HEK293 (cell line): ENCODE results near the gene TEX30.

Source experiments
- HOXD13 ChIP-seq: sonication (generic); formaldehyde crosslinking; IDR thresholded peaks from 2 replicates; pipeline ENCODE4 v1.8.0; 2022; ENCODE audit warnings: missing genetic modification reagents, borderline replicate concordance
- PATZ1 ChIP-seq: fragments of 450-650 bp; formaldehyde crosslinking; IDR thresholded peaks from 2 replicates; pipeline ENCODE4 v1.5.1; 2016; ENCODE audit warnings: missing biosample characterization, missing genetic modification characterization
- RBAK ChIP-seq: fragments of 450-650 bp; formaldehyde crosslinking; IDR thresholded peaks from 2 replicates; pipeline ENCODE4 v1.5.1; 2016; ENCODE audit warnings: missing biosample characterization, missing genetic modification characterization
- SETDB1 ChIP-seq: IDR thresholded peaks from one replicate; pipeline ENCODE4 v1.6.1; 2017; ENCODE audit warnings: mild to moderate bottlenecking, low read length, moderate library complexity, mixed read lengths; ENCODE audit not compliant: insufficient read length
- TCF7L2 ChIP-seq: IDR thresholded peaks from 2 replicates; pipeline ENCODE4 v1.6.1; 2011; ENCODE audit warnings: low read depth, mild to moderate bottlenecking, inconsistent platforms, low read length, moderate library complexity, borderline replicate concordance
- TRIM28 ChIP-seq: IDR thresholded peaks from 2 replicates; pipeline ENCODE4 v1.6.1; 2011; ENCODE audit warnings: low read length, control low read depth, borderline replicate concordance
- ZBTB1 ChIP-seq: fragments of 450-650 bp; formaldehyde crosslinking; IDR thresholded peaks from 2 replicates; pipeline ENCODE4 v1.5.1; 2016; ENCODE audit warnings: missing biosample characterization, missing genetic modification characterization
- ZNF146 ChIP-seq: fragments of 450-650 bp; formaldehyde crosslinking; IDR thresholded peaks from 2 replicates; pipeline ENCODE4 v1.5.1; 2016; ENCODE audit warnings: missing biosample characterization, missing genetic modification characterization
- ZNF175 ChIP-seq: fragments of 450-650 bp; formaldehyde crosslinking; IDR thresholded peaks from 2 replicates; pipeline ENCODE4 v1.5.1; 2016; ENCODE audit warnings: missing biosample characterization, missing genetic modification characterization
- ZNF19 ChIP-seq: fragments of 450-650 bp; formaldehyde crosslinking; IDR thresholded peaks from 2 replicates; pipeline ENCODE4; 2016; ENCODE audit warnings: missing biosample characterization, missing genetic modification characterization, low read depth
- ZNF223 ChIP-seq: fragments of 450-650 bp; formaldehyde crosslinking; IDR thresholded peaks from 2 replicates; pipeline ENCODE4 v1.5.1; 2016; ENCODE audit warnings: missing biosample characterization, missing genetic modification characterization
- ZNF266 ChIP-seq: fragments of 450-650 bp; formaldehyde crosslinking; IDR thresholded peaks from 2 replicates; pipeline ENCODE4 v1.5.1; 2016; ENCODE audit warnings: missing biosample characterization, missing genetic modification characterization, low read depth
- ZNF292 ChIP-seq: fragments of 450-650 bp; formaldehyde crosslinking; IDR thresholded peaks from 2 replicates; pipeline ENCODE4 v1.5.1; 2016; ENCODE audit warnings: low read depth, missing biosample characterization, missing genetic modification characterization, borderline replicate concordance
- ZNF341 ChIP-seq: fragments of 450-650 bp; formaldehyde crosslinking; IDR thresholded peaks from 2 replicates; pipeline ENCODE4; 2016; ENCODE audit warnings: low read depth, missing biosample characterization, missing genetic modification characterization
- ZNF366 ChIP-seq: fragments of 450-650 bp; formaldehyde crosslinking; conservative IDR thresholded peaks from 2 replicates; pipeline ENCODE4 v1.5.1; 2016; ENCODE audit warnings: missing biosample characterization, missing genetic modification characterization
- ZNF394 ChIP-seq: fragments of 450-650 bp; formaldehyde crosslinking; IDR thresholded peaks from 2 replicates; pipeline ENCODE4 v1.5.1; 2016; ENCODE audit warnings: missing biosample characterization, missing genetic modification characterization, mild to moderate bottlenecking, moderate library complexity, borderline replicate concordance
- ZNF544 ChIP-seq: fragments of 450-650 bp; formaldehyde crosslinking; IDR thresholded peaks from 2 replicates; pipeline ENCODE4 v1.5.0; 2017; ENCODE audit warnings: missing biosample characterization, missing genetic modification characterization
- ZNF76 ChIP-seq: fragments of 450-650 bp; formaldehyde crosslinking; IDR thresholded peaks from 2 replicates; pipeline ENCODE4; 2016; ENCODE audit warnings: low read depth, missing biosample characterization, missing genetic modification characterization, borderline replicate concordance
- ZNF777 ChIP-seq: fragments of 450-650 bp; formaldehyde crosslinking; IDR thresholded peaks from 2 replicates; pipeline ENCODE4 v1.5.1; 2017; ENCODE audit warnings: missing biosample characterization, missing genetic modification characterization, borderline replicate concordance
- ZSCAN23 ChIP-seq: fragments of 450-650 bp; formaldehyde crosslinking; IDR thresholded peaks from 2 replicates; pipeline ENCODE4 v1.5.1; 2016; ENCODE audit warnings: missing biosample characterization, missing genetic modification characterization
- ZXDB ChIP-seq: fragments of 450-650 bp; formaldehyde crosslinking; IDR thresholded peaks from 2 replicates; pipeline ENCODE4 v1.5.1; 2016; ENCODE audit warnings: missing biosample characterization, missing genetic modification characterization
- TF ChIP-seq, protein P1 (sequence below): fragments of 450-650 bp; formaldehyde crosslinking; IDR thresholded peaks from 2 replicates; pipeline ENCODE4 v1.5.1; 2017; ENCODE audit warnings: missing biosample characterization, missing genetic modification characterization
- TF ChIP-seq, protein P2 (sequence below): fragments of 450-650 bp; formaldehyde crosslinking; IDR thresholded peaks from 2 replicates; pipeline ENCODE4 v1.5.1; 2016; ENCODE audit warnings: missing biosample characterization, missing genetic modification characterization, borderline replicate concordance
- TF ChIP-seq, protein P3 (sequence below): fragments of 450-650 bp; formaldehyde crosslinking; IDR thresholded peaks from 2 replicates; pipeline ENCODE4 v1.5.1; 2016; ENCODE audit warnings: missing biosample characterization, missing genetic modification characterization, borderline replicate concordance
- TF ChIP-seq, protein P4 (sequence below): fragments of 450-650 bp; formaldehyde crosslinking; IDR thresholded peaks from 2 replicates; pipeline ENCODE4 v1.5.1; 2016; ENCODE audit warnings: missing biosample characterization, missing genetic modification characterization
- TF ChIP-seq, protein P5 (sequence below): fragments of 450-650 bp; formaldehyde crosslinking; IDR thresholded peaks from 2 replicates; pipeline ENCODE4 v1.5.1; 2016; ENCODE audit warnings: missing biosample characterization, missing genetic modification characterization

TEX30 gene

GRCh38 chr13:102798581-102799425, 25.2 kb upstream of the TEX30 start, which contains the start of the genes BIVM and POGLUT2 (continued):
- TF ChIP-seq, protein P1, sequence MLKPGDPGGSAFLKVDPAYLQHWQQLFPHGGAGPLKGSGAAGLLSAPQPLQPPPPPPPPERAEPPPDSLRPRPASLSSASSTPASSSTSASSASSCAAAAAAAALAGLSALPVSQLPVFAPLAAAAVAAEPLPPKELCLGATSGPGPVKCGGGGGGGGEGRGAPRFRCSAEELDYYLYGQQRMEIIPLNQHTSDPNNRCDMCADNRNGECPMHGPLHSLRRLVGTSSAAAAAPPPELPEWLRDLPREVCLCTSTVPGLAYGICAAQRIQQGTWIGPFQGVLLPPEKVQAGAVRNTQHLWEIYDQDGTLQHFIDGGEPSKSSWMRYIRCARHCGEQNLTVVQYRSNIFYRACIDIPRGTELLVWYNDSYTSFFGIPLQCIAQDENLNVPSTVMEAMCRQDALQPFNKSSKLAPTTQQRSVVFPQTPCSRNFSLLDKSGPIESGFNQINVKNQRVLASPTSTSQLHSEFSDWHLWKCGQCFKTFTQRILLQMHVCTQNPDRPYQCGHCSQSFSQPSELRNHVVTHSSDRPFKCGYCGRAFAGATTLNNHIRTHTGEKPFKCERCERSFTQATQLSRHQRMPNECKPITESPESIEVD (tag by site-specific recombination): no peak
- TF ChIP-seq ZNF544: no peak
- TF ChIP-seq ZNF146: no peak
- TF ChIP-seq ZNF76 (tag by site-specific recombination): peak; percentile 91
- TF ChIP-seq, protein P2, sequence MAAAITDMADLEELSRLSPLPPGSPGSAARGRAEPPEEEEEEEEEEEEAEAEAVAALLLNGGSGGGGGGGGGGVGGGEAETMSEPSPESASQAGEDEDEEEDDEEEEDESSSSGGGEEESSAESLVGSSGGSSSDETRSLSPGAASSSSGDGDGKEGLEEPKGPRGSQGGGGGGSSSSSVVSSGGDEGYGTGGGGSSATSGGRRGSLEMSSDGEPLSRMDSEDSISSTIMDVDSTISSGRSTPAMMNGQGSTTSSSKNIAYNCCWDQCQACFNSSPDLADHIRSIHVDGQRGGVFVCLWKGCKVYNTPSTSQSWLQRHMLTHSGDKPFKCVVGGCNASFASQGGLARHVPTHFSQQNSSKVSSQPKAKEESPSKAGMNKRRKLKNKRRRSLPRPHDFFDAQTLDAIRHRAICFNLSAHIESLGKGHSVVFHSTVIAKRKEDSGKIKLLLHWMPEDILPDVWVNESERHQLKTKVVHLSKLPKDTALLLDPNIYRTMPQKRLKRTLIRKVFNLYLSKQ (tag by site-specific recombination): no peak
- TF ChIP-seq ZNF394: peak; percentile 84
- TF ChIP-seq ZBTB1: no peak
- TF ChIP-seq ZNF292: no peak
- TF ChIP-seq ZNF777 (tag by site-specific recombination): no peak
- peak; percentile 23; the same call in 1 of the 2 replicates for TF ChIP-seq ZNF341 (tag by site-specific recombination)
- TF ChIP-seq, protein P3, sequence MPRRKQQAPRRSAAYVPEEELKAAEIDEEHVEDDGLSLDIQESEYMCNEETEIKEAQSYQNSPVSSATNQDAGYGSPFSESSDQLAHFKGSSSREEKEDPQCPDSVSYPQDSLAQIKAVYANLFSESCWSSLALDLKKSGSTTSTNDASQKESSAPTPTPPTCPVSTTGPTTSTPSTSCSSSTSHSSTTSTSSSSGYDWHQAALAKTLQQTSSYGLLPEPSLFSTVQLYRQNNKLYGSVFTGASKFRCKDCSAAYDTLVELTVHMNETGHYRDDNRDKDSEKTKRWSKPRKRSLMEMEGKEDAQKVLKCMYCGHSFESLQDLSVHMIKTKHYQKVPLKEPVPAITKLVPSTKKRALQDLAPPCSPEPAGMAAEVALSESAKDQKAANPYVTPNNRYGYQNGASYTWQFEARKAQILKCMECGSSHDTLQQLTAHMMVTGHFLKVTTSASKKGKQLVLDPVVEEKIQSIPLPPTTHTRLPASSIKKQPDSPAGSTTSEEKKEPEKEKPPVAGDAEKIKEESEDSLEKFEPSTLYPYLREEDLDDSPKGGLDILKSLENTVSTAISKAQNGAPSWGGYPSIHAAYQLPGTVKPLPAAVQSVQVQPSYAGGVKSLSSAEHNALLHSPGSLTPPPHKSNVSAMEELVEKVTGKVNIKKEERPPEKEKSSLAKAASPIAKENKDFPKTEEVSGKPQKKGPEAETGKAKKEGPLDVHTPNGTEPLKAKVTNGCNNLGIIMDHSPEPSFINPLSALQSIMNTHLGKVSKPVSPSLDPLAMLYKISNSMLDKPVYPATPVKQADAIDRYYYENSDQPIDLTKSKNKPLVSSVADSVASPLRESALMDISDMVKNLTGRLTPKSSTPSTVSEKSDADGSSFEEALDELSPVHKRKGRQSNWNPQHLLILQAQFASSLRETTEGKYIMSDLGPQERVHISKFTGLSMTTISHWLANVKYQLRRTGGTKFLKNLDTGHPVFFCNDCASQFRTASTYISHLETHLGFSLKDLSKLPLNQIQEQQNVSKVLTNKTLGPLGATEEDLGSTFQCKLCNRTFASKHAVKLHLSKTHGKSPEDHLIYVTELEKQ (tag by site-specific recombination): peak; percentile 42; the same call in 1 of the 2 replicates
- 0 out of 2 replicates have a peak, but pooled peaks have one; percentile 51 for TF ChIP-seq HOXD13 (CRISPR knock-in tag)
- no peak for TF ChIP-seq ZNF223 (tag by site-specific recombination)
- TF ChIP-seq ZNF266: no peak
- TF ChIP-seq ZNF366 (tag by site-specific recombination): peak; percentile 24; the same call in 1 of the 2 replicates
- no peak for TF ChIP-seq TRIM28
- TF ChIP-seq ZXDB (tag by site-specific recombination): peak; percentile 16; the same call in 1 of the 2 replicates
- TF ChIP-seq ZNF175: no peak
- TF ChIP-seq ZSCAN23 (tag by site-specific recombination): no peak
- TF ChIP-seq ZNF19 (tag by site-specific recombination): no peak
- TF ChIP-seq, protein P4, sequence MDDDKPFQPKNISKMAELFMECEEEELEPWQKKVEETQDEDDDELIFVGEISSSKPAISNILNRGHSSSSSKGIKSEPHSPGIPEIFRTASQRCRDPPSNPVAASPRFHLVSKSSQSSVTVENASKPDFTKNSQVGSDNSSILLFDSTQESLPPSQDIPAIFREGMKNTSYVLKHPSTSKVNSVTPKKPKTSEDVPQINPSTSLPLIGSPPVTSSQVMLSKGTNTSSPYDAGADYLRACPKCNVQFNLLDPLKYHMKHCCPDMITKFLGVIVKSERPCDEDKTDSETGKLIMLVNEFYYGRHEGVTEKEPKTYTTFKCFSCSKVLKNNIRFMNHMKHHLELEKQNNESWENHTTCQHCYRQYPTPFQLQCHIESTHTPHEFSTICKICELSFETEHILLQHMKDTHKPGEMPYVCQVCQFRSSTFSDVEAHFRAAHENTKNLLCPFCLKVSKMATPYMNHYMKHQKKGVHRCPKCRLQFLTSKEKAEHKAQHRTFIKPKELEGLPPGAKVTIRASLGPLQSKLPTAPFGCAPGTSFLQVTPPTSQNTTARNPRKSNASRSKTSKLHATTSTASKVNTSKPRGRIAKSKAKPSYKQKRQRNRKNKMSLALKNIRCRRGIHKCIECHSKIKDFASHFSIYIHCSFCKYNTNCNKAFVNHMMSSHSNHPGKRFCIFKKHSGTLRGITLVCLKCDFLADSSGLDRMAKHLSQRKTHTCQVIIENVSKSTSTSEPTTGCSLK (tag by site-specific recombination): no peak
- TF ChIP-seq, protein P5, sequence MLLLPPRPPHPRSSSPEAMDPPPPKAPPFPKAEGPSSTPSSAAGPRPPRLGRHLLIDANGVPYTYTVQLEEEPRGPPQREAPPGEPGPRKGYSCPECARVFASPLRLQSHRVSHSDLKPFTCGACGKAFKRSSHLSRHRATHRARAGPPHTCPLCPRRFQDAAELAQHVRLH (tag by site-specific recombination): 0 out of 2 replicates have a peak, but pooled peaks have one; percentile 17
- no peak for TF ChIP-seq SETDB1
- TF ChIP-seq RBAK (tag by site-specific recombination): no peak
- TF ChIP-seq PATZ1 (tag by site-specific recombination): no peak
- TF ChIP-seq TCF7L2: no peak
